NCI-H2196 treated with DMSO at 0.1 percent for 48 hours (cell line): ENCODE measurements around the gene TST.

Experiments used
- DNase-seq: peaks from one replicate; lab custom pipeline; 2025; ENCODE audit not compliant: unreplicated experiment; lab: John Stamatoyannopoulos, UW

TST gene

DNA sequence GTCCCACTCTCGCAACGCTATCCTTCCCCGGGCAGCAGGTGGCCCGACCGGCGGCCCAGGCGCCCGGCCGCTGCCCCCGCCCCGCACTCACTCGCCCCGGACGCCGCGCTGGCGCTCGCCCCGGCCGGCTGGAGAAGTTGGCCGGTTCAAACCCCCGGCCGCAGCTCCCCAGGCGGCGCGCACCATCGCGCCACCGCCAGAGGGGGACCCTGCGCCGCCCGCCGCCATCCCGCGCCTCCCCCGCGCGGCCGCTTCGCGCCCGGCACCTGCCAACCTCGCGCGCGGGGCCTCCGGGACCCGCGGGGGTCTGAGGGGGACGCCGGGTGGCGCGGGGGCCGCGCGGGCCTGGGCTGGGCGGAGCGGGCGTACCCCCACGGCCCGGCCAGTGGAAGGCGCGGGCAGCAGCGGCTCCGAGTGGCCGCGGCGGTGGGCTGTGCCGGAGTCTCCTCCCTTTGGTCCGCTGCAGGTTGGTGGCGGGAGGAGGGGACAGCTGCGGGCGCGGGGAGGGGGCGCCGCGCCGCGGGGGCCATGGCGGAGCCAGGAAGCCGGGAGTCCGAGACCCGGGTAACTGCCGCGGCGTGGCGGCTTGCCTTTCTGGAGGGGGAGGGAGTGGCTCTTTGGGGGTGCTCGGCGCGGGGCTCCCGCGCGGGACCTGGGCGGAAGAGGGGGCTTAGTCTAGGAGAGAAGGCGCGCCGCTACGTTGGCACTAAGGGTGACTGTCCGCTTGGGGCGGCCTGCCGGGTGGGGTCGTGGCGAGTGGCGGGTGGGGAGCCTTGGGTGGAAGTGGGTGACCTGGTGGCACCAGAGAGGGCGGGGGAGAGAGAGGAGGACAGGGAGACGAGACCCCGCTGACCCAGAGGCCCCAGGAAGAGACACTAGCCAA lies at the start of gene TST, which contains the start of gene MPST:
Gene TST (minus strand): TSS at position 139 of the 883 bp plus-strand sequence. CDS start 715 bp downstream, outside the sequence.
Gene MPST (plus strand): TSS at position 434 of the 883 bp plus-strand sequence. CDS start 95 bp downstream, at position 529.
- DNase-seq: peak; percentile 29

DNA sequence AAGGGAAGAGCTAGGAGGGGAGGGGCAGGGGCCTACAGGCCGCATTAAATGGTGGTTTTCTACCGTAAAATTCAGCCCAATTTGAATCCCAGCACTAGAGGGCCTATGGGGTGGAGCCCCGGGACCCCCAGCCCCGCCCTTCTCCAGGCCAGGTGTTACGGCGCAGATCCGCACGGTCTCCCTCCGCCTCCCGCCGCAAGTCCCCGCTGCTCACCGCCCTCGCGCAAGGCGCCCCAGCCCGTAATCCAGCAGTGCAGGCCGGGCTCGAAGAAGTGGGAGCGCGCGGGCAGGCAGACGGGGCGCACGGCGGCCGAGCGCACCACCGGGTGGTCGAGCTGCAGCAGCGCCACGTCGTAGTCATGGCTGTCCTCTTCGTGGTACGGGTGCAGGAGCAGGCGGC lies 49.6 kb upstream of the TST start:
- DNase-seq: no peak

DNA sequence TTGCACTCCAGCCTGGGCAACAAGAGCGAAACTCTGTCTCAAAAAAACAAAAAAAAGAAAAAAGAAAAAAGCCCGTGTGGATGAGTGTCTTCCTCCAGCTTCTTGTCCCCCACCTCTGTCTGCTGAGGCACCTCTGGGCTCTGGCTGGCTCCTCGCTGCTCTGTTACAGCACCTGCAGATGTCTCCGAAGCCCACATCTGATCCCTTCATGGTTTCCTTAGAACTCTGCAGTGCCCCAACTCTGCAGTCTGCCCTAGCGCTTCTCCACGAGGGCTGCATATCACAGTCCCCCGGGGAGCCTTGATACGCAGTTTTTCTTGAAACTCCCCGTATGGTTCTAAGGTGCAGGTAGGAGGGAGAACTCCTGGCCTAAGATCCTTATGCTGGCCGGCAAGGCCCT lies 48.2 kb upstream of the TST start:
- no peak for DNase-seq

DNA sequence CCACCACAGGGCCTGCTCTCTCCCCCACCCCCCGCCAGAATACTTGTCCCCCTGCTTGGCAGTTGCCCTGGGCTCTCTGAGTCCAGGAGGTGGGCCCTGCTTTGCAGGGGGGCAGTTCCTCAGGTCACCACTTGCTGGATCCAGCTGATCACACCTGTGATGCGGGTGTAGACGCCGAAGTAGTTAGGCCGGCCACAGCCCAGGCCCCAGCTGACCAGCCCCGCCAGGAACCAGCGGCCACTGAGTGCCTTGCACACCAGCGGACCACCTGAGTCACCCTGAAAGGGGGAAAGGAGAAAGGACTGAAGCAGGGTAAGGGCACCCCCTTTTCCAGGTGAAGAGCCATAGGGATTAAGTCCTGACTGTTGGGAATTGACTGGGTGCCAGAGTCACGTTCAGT lies 46.7 kb upstream of the TST start:
- no peak for DNase-seq

DNA sequence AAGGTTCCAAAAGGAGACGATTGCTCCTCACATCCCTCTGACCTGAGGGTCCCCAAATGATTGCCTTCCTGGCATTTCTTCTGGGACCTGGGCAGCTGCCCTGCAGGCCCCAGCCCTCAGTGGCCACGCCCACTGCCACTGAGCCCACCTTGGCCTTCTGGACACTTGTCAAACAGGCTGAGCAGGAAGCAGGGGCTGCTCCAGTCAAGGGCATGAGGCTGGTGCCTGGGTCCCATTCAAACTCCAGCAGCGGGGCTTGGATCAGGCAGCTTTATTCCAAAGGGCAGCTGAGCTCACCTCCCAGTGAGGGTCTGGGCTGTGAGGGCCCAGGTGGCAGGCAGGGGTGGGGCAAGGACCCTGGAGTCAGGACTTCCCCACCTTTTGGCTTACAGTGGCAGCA lies 45.9 kb upstream of the TST start:
- no peak for DNase-seq

DNA sequence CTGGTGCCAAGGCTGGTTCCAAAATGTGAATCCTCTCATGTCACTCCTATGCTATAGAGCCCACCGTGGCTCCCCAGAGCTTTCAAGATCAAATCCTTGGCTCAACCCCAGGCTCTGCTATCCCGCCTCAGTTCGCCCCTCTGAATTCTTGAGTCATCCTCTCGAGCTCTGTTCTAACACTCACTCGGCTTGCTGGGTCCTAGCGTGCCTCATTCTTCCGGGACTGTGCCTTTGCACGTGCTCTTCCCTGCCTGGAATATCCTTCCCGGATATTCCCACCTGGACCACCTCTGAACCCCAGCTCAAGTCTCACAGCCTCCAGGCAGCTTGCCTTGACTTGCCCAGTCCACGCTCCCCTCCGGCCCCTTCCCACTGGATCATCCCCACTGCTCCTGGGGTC lies 45.3 kb upstream of the TST start:
- no peak for DNase-seq

DNA sequence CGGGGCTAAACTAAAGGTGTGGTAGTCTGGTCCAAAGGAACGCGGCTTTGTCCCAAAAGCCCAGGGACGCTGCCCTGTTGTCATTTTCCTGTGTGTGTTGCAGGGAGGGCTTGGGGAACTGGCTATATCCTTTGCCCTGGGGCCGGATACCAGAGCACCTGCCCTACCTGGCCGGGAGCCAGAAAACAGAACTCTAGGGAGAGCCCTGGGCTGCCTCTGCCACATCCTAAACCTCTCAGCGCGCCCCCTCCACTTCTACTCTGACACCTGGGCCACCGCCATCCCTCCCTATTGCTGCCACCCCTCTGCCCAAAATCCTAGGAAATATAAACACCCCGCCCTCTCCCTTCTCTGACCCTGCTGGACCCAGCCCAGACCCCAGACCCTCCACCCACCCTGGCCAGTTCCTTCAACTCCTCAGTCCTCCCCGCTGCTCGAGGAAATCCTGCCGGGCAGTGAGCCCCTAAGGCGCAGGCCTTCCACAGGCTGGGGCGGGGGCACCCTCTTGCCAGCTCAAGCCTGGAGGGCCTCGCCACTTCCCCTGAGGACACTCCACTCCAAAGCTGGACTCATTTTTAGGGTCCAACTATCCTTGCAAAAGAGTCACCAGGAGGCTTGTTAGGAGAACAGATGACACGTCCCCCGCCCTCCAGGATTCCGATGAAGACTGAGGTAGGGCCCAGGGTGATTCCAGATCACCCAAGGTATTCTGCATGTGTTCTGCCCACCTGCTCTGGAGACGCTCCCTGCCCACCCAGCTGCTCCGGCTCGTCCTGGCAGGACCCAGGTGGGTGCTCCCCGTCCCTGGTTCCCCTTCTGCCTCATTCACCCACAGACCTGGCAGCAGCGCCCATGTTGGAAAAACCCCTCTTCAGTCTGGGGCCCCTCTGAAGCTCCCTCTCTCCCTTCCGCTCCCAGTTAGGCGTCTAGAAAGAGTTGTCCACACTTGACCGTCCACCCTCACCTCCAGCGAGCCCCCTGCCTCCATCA lies 44.5 kb upstream of the TST start:
- DNase-seq: no peak

DNA sequence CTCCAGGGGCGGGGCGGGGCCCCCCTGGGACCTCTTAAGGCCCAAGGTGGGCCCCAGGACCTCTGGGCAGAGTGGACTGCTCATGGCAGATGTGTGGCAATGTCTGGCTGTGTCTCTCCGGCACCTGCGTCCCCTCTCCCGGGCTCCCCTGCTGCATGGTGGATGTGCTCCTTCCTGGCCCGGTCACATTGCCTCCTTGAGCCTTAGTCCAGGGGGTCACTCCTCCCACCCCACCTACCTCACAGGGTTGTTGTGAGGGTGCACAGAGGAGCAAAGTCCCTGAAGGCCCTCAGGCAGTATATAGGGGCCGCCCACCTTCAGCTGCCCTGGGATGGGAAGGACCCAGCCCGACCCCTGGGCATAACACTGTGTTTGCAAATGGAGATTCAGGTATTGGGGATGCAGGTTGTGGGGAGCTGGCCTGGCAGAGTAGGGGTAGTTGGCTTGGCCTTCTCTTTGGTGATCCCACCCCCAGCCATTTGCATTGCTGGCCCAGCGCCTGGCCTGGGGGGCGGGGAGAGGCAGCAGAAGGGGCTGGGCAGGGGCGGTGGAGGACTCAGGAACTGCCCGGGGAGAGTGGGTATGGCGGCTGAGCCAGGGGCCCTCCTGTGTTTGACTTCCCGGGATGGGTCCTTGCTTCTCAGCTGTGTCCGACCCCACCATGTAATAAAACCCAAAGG lies 43.6 kb upstream of the TST start:
- no peak for DNase-seq

DNA sequence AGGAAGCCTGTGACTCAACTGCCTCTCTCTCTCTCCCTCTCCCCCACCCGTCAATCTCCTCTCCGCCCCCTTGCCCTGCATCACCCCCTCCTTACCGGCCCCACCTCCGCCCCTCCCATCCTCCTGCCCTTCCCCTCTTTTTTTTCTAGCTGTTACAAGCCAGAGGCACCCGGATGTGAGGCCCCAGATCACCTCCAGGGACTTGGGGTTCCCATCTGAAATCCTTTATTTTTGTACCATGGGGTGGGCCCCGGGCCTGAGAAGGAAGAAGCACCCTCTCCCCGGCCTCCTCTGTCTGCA lies 43.1 kb upstream of the TST start:
- DNase-seq: no peak

DNA sequence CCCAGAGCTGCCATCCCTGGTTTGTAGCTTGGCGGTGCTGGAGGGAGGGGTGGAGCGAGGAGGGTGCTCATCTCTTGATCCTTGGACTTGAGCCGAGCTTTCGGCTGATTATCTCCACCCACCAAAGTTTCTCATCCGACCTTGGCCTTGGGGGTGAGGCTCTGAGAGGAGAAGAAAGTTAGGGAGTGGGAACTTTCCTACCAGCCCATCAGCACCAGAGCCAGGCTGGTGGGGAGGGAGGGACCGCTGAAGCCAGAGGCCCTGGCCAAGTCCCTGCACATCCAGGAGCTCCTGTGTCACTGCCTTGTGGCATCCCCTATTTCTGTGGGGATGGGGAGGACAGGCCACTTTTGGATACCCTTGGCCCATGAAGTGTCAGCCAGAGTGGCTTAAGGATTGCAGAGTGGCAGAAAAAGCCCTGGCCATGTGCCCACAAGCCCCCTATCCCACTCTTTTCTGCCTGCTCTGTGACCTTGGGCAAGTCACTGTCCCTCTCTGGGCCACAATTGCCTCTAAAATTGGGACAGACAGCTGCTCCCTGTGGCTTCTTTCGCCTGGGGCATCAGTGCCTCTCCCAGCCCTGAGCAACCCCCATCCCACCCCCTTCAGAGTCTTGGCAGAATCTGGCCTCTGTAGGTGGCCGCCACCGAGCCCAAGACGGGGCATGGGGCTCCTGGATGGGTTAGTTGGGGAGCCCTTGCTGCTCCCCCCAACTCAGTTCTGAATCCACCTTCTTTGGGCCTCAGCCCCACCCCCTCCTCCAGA lies 42.5 kb upstream of the TST start:
- no peak for DNase-seq

DNA sequence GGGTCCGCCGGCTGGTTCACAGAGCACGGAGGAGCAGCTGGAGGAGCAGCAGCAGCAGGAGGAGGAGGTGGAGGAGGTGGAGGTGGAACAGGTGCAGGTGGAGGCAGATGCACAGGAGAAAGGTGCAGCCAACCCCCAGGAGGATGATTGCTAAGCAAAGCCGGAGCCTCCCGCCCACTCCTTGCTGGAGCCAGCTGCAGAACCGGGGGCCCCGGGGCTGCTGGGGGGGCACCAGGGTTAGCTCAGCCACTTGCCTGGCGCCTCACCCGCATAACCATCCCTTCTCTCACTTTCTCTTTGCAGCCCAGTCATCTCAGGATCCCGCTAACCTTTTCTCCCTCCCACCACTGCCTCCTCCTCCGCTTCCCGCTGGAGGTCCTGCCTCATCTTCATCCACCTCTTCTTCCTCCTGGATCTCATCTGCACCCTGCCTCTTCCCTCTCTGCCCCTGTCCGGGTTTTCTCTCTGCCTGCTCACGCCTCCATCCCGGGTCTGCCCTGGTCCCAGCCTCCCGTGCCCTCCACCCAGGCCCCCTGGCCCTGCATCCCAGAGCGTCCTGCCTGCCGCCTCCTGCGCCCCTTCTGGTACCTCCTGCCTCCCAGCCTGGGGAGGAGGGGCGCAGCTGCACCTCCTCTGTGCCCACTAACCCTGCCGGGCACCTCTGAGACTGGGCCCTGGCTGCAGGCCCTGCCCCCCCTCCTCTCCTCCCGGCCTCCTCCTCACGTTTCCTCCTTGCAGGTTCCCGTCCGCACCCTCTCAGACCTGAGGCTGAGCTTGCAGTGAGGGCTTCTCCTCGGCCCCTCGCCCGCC lies 41.8 kb upstream of the TST start:
- DNase-seq: no peak

DNA sequence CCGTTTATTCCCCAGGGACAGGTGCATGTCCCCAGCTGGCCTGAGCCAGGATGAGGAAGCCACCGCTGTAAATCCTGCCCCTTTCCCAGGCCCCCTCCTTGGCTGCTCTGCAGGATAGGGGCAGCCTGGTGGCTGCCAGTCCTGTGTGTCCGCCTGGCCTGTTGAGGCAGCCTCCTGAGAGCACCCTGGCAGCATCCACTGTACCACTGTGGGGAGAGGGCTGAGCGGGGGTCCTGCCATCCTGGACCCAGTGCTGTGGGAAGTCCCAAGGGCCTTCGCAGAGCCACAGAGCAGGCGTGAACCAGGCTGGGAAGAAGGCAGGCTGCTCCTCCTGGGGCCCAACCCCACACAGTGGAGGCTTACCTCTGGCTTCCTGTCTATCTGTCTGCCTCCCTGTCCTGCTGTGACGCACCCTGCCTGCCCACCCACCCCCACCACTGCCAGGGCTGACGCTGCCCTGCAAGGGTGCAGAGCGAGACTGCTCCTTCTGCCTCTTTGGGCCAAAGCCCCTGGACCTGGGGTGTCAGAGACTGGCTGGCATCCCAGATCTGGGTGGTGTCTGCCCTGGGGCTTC lies 40.7 kb upstream of the TST start:
- DNase-seq: no peak

DNA sequence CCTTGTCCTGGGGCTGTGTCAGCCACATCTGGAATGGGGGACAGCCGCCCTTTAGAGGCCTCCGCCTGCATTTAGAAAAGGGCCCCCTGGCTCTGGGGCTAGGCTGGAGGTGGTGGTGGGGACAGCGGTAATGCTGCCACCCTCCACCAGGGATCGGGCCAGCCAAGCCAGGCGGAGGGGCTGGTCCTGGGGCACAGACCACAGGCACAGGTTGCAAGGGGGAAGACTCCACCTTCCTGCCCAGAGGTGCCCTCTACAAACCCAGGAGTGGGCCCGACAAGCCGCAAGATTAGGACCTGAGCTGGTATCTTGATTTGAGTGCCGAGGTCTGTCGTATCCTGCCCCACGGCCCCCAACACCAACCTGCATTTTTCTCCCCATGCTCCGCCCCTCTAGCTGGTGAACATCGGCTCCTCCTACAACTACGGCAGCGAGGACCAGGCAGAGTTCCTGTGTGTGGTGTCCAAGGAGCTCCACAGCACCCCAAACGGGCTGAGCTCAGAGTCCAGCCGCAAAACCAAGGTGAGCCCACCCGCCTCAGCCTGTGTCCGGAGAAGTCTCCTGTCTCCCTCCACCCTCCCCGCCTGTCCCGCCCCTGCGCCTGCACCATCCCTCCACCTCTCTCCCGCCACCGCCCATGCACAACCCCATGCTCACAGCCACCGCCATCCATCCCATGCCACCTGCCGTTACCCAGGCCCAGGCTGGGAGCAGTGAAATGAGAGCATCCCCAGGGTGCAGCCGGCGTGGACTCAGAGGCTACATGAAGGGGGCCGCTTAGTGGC lies 39.9 kb upstream of the TST start:
- no peak for DNase-seq

DNA sequence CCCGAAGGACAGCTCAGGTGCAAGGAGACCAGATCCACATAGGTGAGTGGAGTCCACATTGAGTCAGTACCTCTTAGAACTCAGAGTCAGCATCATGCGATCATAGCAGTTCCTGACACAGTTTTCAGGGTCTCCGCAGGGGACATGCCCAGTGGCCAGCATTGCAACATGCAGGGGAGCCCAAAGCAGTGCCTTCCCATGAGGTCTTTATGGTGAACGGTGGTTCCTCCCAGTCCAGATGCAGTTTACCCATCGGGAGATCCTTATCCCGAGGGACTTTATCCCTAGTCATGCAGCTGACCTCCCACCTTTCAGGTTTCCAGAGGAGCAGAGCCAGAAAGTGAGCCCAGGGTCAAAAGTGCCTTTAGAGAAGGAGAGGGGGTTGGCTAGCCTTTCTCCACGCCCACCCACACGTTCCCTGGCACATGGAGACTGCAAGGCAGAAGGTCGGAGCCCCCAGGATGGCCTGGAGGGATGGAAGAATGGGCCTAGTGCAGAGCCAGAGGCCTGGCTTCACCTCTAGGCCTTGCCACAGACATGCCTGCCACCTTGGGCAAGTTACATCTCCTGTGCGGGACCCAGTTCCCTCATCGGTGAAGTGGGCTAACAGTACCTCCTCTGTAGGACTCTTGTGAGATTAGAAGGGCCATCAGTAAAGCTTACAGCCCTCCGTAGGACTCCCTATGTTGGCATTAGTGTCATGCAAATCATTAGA lies 38.7 kb upstream of the TST start:
- DNase-seq: no peak

DNA sequence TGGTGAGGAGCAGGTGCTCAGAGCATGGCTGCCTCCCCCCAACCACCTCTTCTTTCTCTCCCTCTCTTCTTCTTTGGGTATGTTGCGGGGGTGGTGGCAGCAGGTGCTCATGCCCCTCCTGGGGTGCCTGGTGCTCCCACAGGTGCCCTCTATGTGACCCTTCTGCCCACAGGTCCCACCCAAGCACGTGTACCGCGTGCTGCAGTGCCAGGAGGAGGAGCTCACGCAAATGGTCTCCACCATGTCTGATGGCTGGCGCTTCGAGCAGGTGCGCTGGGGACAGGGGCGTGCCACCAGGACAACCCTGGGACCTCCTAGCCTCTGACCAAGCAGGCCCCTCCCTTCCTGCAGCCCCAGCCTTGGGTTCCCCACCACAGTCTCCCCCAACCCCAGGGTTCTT lies 38.0 kb upstream of the TST start:
- no peak for DNase-seq

DNA sequence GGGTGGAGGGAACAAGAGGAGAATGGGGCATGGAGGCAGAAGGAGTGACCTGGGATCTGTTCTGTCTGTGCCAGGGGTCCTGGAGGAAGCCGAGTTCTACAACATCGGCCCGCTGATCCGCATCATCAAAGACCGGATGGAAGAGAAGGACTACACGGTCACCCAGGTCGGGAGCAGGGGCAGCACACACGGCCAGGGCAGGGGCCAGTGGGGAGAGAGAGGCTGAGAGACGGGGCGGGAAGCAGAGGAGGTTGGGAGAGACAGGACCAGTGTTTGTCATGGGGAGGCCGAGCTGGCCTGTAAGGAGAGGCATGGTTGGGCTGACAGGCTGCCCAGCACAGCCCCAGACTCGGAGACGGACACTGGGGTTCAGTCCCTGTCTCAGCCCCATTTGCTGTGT lies 37.0 kb upstream of the TST start:
- no peak for DNase-seq

DNA sequence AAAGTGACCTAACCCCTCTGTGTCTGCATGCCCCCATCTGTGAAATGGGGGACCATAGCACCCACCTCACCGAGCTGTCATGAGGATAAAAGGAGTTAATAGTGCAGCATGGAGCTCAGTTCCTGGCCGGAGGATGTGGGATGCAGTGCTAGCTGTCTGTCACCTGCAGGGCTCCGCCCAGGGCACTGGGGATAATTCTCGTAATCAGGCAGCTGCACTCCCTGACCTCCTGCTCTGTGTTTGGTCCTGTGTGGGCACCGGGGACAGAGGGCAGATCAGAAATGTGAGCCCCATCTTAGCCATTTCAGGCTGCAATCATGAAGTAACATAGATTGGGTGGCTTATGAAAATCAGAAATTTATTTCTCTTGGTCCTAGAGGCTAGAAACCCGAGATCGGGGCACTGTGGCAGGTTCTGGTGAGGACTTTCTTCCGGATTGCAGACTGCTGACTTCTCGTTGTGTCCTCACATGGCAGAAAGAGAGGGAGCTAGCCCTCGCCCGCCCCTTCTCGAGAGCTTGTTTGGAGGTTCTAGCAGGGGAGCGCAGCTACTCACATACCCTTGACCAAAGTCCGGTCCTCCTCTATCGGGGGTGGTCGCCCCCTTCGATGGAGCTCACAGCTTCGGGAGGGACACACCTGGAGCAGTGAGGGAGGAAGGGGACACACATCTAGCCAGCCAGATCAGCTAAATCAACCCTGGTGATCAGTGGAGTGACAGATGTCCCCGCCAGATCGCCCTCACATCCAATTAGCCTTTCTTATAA lies 35.5 kb upstream of the TST start:
- DNase-seq: no peak
